Esophagus muscularis mucosa (tissue), 4 donors: ENCODE results near the gene CCDC47. TPM values are rescaled to one million over a fixed set of nuclear protein-coding genes. Genes with fewer than 3 reads are reported as not detected.

ENCODE experiments used
- DNase-seq: peaks from one replicate; pipeline ENCODE4 v3.0.0-alpha.2; 2017; ENCODE audit errors: extremely low spot score
- H3K27ac ChIP-seq, 4 donors: fragments of 200-600 bp; sonication (generic); replicated peaks in 1 of 4; 1 replicate in 3 of 4; 2 replicates in 1 of 4; pipeline ENCODE4 v1.5.1; 2016 to 2019; ENCODE audit warnings: mild to moderate bottlenecking in 1 of 4
- H3K27me3 ChIP-seq, 4 donors: fragments of 200-600 bp; sonication (generic); one replicate each; pipeline versions ENCODE4 v1.5.1 to v1.6.0; 2016 to 2019
- H3K36me3 ChIP-seq, 4 donors: fragments of 200-600 bp; sonication (generic); one replicate each; pipeline ENCODE4 v1.5.1; 2016 to 2019
- H3K4me1 ChIP-seq, 4 donors: fragments of 200-600 bp; sonication (generic); one replicate each; pipeline ENCODE4 v1.5.1; 2016 to 2019
- H3K4me3 ChIP-seq, 4 donors: fragments of 200-600 bp; sonication (generic); 1 replicate in 2 of 4; 2 replicates in 2 of 4; pipeline ENCODE4 v1.5.1; 2016 to 2019; ENCODE audit warnings: mild to moderate bottlenecking in 4 of 4, moderate library complexity in 1 of 4
- H3K9me3 ChIP-seq, 4 donors: fragments of 200-600 bp; sonication (generic); 1 replicate in 3 of 4; 2 replicates in 1 of 4; pipeline ENCODE4 v1.5.1; 2016 to 2019
- CTCF ChIP-seq, 3 experiments: fragments of 200-600 bp in 2 of 3; fragments of 450-650 bp in 1 of 3; sonication (generic) in 2 of 3; IDR thresholded peaks; one replicate each; pipeline ENCODE4 v1.5.1; 2017 to 2019; ENCODE audit warnings: antibody characterized with exemption in 3 of 3, mild to moderate bottlenecking in 2 of 3, moderate library complexity in 1 of 3
- EP300 ChIP-seq: sonication (generic); formaldehyde crosslinking; IDR thresholded peaks from one replicate; pipeline ENCODE4 v1.6.1; 2017; ENCODE audit warnings: antibody characterized with exemption
- POLR2A ChIP-seq: fragments of 450-650 bp; IDR thresholded peaks from one replicate; pipeline ENCODE4 v1.6.1; 2017; ENCODE audit warnings: antibody characterized with exemption, moderate library complexity, mild to moderate bottlenecking, low read depth
- POLR2AphosphoS5 ChIP-seq, 2 donors: sonication (generic); formaldehyde crosslinking; IDR thresholded peaks; one replicate each; pipeline ENCODE4 v1.6.1; 2017; ENCODE audit warnings: antibody characterized with exemption in 2 of 2
- WGBS: methylation state at CpG from one replicate; pipeline ENCODE4 v1.1.5; 2018; 5-methylcytosine and 5-hydroxymethylcytosine counted together
- intact Hi-C: fragments of 100-400 bp; cut with DNase I; formaldehyde crosslinking; loops from one replicate; pipeline ENCODE4 v1.15.1; 2023
- total RNA-seq, 4 donors: library from RNA; depleted of rRNA; stranded (reverse); fragments of >200 nt; gene quantifications; one replicate each; pipeline versions ENCODE4 v1.1.0 to v1.2.1, GENCODE V29; 2016

The CCDC47 gene
- total RNA-seq, 4 donors from 2014 or later: 47.3 to 60.7 (median 56.2) TPM

DNA sequence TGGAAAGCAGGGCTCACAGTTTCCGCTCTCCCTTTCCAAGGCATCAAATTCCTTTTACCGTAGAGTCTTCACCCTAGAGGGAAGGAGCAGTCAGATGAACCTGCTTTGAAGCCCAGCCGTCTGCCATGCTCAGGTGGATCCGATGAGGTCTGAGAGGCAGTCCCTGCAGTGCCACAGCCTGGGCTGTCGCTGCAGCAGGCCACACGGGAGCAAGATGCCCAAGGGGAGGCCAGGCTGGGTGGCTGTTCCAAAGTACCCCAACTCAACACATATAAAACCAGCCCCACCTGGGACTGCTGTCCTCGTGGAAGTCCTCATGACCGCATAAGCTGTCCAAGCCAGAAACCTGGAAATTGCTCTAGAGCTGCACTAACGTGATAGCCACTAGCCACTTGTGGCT is 68.6 kb downstream of the CCDC47 start:
- peaks cover 10 to 27% (median 25%) of the 10 kb centered on the region in 4 donors for H3K4me1 ChIP-seq
- peaks cover 29 to 72% (median 70%) of the 10 kb centered on the region in 4 donors for H3K36me3 ChIP-seq
- peaks cover 0 to 12% (median 0%) of the 10 kb centered on the region in 4 donors for H3K27me3 ChIP-seq
- DNase-seq: no peak
- H3K9me3 ChIP-seq: no peaks in the 10 kb centered on the region
- intact Hi-C loops: loop anchor here (5.0 kb wide), 1 partner anchor 83 kb away; the partner anchor contains the start of gene MAP3K3
- no peak overlapping the region for H3K4me3 ChIP-seq
- H3K27ac ChIP-seq: no peak overlapping the region
- no peak for TF ChIP-seq POLR2A
- TF ChIP-seq CTCF (IDR thresholded peaks at IDR 0.05): no peak
- no peak for TF ChIP-seq POLR2AphosphoS5 (IDR thresholded peaks at IDR 0.05)
- TF ChIP-seq EP300: no peak
- WGBS: 90% methylated on average over 9 of the region's 9 CpGs

DNA sequence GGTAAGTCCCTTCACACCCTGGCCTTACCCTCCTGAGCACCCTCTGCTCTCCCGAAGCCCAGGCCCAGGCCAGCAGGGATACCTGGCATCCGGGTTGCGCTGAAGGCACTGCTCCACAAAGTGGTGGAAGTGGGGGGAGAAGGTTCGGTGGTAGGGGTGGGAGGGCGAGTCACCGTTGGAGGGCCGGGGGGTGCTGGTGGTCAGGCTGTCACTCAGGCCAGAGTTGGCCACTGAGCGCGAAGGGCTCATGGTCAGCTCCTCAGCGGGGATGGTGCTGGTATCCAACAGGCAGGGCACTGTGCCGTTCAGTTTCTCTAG is 69.2 kb downstream of the CCDC47 start:
- H3K27me3 ChIP-seq: peaks cover 0 to 18% (median 0%) of the 10 kb centered on the region in 4 donors
- H3K4me3 ChIP-seq: no peak overlapping the region
- TF ChIP-seq CTCF (IDR thresholded peaks at IDR 0.05) (no peak), EP300 (no peak), POLR2AphosphoS5 (IDR thresholded peaks at IDR 0.05) (no peak), POLR2A (no peak)
- H3K36me3 ChIP-seq: peaks cover 23 to 66% (median 64%) of the 10 kb centered on the region in 4 donors
- 90% methylated on average over 11 of the region's 11 CpGs for WGBS
- no peak overlapping the region for H3K27ac ChIP-seq
- intact Hi-C loops: loop anchor here (5.0 kb wide), 1 partner anchor 82 kb away; the partner anchor contains the start of gene MAP3K3
- peaks cover 12 to 33% (median 31%) of the 10 kb centered on the region in 4 donors for H3K4me1 ChIP-seq
- no peak for DNase-seq
- H3K9me3 ChIP-seq: no peaks in the 10 kb centered on the region

GRCh38 chr17:63703556-63704258 is 69.7 kb downstream of the CCDC47 start:
- Histone ChIP-seq H3K4me3 (no peak overlapping the region), H3K27ac (no peak overlapping the region), H3K27me3 (peaks cover 0 to 19% (median 0%) of the 10 kb centered on the region in 4 donors), H3K9me3 (no peaks in the 10 kb centered on the region), H3K36me3 (peaks cover 18 to 61% (median 59%) of the 10 kb centered on the region in 4 donors), H3K4me1 (peaks cover 17 to 38% (median 36%) of the 10 kb centered on the region in 4 donors)
- intact Hi-C loops: loop anchor here (5.0 kb wide), 1 partner anchor 81 kb away; the partner anchor contains the start of gene MAP3K3
- WGBS: 88% methylated on average over 16 of the region's 16 CpGs
- no peak for TF ChIP-seq POLR2A
- no peak for DNase-seq

DNA sequence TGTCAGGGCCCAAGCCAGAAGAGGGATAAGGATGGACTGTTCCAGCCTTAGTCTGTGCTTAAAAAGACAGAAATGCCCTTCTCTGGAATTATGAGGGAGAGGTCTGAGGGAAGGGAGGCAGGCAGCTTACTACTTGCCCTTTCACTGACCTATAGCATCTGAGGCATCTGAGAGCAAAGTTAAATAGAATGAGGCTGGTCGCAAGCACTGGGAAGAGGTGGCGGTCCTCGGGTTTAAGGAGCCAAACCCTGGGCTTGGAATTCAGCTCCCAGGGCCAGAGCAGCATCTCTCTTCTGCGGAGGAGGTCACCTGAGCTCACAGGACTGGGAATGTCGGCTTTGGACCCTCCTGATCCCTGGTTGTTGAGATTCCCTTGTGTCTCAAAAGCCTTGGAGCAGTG is 70.4 kb downstream of the CCDC47 start:
- intact Hi-C loops: loop anchor here (5.0 kb wide), 1 partner anchor 81 kb away; the partner anchor contains the start of gene MAP3K3
- peaks cover 20 to 45% (median 43%) of the 10 kb centered on the region in 4 donors for H3K4me1 ChIP-seq
- H3K27ac ChIP-seq: no peak overlapping the region
- H3K9me3 ChIP-seq: no peaks in the 10 kb centered on the region
- peaks cover 0 to 19% (median 0%) of the 10 kb centered on the region in 4 donors for H3K27me3 ChIP-seq
- no peak for DNase-seq
- H3K4me3 ChIP-seq: no peak overlapping the region
- H3K36me3 ChIP-seq: peaks cover 16 to 54% (median 52%) of the 10 kb centered on the region in 4 donors
- no peak for TF ChIP-seq CTCF (IDR thresholded peaks at IDR 0.05)
- no peak for TF ChIP-seq POLR2A
- no peak for TF ChIP-seq EP300
- TF ChIP-seq POLR2AphosphoS5 (IDR thresholded peaks at IDR 0.05): no peak
- WGBS: 90% methylated on average over 5 of the region's 5 CpGs

GRCh38 chr17:63702721-63703015 is 70.7 kb downstream of the CCDC47 start:
- H3K27me3 ChIP-seq: peaks cover 0 to 19% (median 0%) of the 10 kb centered on the region in 4 donors
- intact Hi-C loops: loop anchor here (5.0 kb wide), 1 partner anchor 80 kb away; the partner anchor contains the start of gene MAP3K3
- WGBS: 87% methylated on average over 6 of the region's 6 CpGs
- peaks cover 20 to 49% (median 47%) of the 10 kb centered on the region in 4 donors for H3K4me1 ChIP-seq
- H3K9me3 ChIP-seq: no peaks in the 10 kb centered on the region
- peaks cover 16 to 51% (median 50%) of the 10 kb centered on the region in 4 donors for H3K36me3 ChIP-seq
- H3K27ac ChIP-seq: peak overlapping the region in 1 of 4 donors; percentile 7
- no peak overlapping the region for H3K4me3 ChIP-seq
- TF ChIP-seq POLR2A (no peak), EP300 (no peak), POLR2AphosphoS5 (IDR thresholded peaks at IDR 0.05) (no peak), CTCF (IDR thresholded peaks at IDR 0.05) (no peak)
- no peak for DNase-seq
